Measurements from ENCODE around the gene KCNAB1. TPM values are rescaled to one million over a fixed set of nuclear protein-coding genes. Genes with fewer than 3 reads are reported as not detected.
A peak's percentile ranks its signal among the peaks of the same experiment; 100 is the strongest.

The KCNAB1 gene
- total RNA-seq, 1 experiment from 2014 or later: not detected

DNA sequence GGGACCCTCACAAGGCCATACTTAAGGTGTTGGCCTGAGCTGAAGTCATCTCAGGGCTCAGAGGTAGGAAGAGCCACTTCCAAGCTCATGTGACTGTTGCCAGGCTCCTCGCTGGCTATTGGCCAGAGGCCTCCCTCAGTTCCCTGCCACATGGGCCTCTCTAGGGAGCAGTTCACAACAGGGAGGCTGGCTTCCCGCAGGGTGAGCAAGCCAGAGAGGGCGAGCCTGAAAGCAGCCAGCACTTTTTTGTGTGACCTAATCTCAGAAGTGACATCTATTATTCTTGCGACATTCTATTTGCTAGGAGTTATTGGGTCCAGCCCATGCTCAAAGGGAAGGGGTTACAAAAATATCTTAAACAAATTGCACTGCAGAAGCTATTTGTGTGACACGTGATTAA is 233.2 kb downstream of the KCNAB1 start:
- DNase-seq (ENCODE audit: low read depth, low spot score): no peak
- Histone ChIP-seq H3K4me2 (ENCODE audit: low read length) (no peak overlapping the region), H3K9me3 (ENCODE audit: control insufficient read depth in 1 of 2, insufficient read depth in 1 of 2, low read depth in 1 of 2, low read length in 2 of 2) (no peaks in the 10 kb centered on the region), H3K9me2 (ENCODE audit: insufficient read depth) (no peaks in the 10 kb centered on the region), H3K79me2 (ENCODE audit: insufficient read depth, low read length) (no peaks in the 10 kb centered on the region), H4K20me1 (ENCODE audit: insufficient read depth) (no peaks in the 10 kb centered on the region), H3K27ac (ENCODE audit: low read depth, low read length) (no peak overlapping the region), H2AFZ (ENCODE audit: low read depth, low read length, poor library complexity, severe bottlenecking) (no peak overlapping the region), H3K4me1 (ENCODE audit: control insufficient read depth in 1 of 2, insufficient read depth in 2 of 2, low read length in 2 of 2) (peaks cover 0 to 4% of the 10 kb centered on the region in 2 experiments; a peak in 2 of 4 replicates), H3K9ac (ENCODE audit: low read length) (no peak overlapping the region), H3K4me3 (replicated peaks in 1 of 2; ENCODE audit: low read depth in 1 of 2, low read length in 2 of 2) (no peak overlapping the region), H3K27me3 (ENCODE audit: insufficient read depth, low read length) (no peaks in the 10 kb centered on the region), H3K36me3 (ENCODE audit: control insufficient read depth in 1 of 2, insufficient read depth in 2 of 2, low read length in 2 of 2) (no peaks in the 10 kb centered on the region)
- POLR2A ChIA-PET: no interaction called here
- intact Hi-C loops (cut with micrococcal nuclease): no loop called here
- TF ChIP-seq POLR2A (IDR thresholded peaks at IDR 0.05; ENCODE audit: borderline replicate concordance, extremely low read depth, insufficient read depth, insufficient read length) (no peak), EZH2phosphoT487 (IDR thresholded peaks at IDR 0.05; ENCODE audit: borderline replicate concordance) (no peak), CEBPB (IDR thresholded peaks at IDR 0.05; ENCODE audit: low read depth) (no peak), ZNF274 (IDR thresholded peaks at IDR 0.05; ENCODE audit: low read depth, low read length) (no peak), TCF7L2 (IDR thresholded peaks at IDR 0.05; ENCODE audit: borderline replicate concordance, extremely low read depth, insufficient read depth, insufficient read length) (no peak), SRF (IDR thresholded peaks at IDR 0.05; ENCODE audit: low read depth) (no peak), EGR1 (IDR thresholded peaks at IDR 0.05; ENCODE audit: low read depth) (no peak), FOSL1 (IDR thresholded peaks at IDR 0.05; ENCODE audit: low read depth) (no peak), YY1 (IDR thresholded peaks at IDR 0.05; ENCODE audit: extremely low read depth, insufficient replicate concordance, low read depth, low read length) (no peak)
- CTCF ChIA-PET: no interaction called here
- ATAC-seq: peak; percentile 74
- RAD21 ChIA-PET (ENCODE audit: low non-redundant PET in 1 of 2, low total read pairs in 2 of 2, uncharacterized antibody in 2 of 2, unreplicated experiment in 2 of 2): no interaction called here
- BruUV-seq (replicated peaks): no TSS peak

- no peaks in the 10 kb centered on the region for H4K20me1 ChIP-seq (ENCODE audit: insufficient read depth)
- H3K27ac ChIP-seq (ENCODE audit: low read depth, low read length): no peak overlapping the region
- H3K4me1 ChIP-seq (ENCODE audit: control insufficient read depth in 1 of 2, insufficient read depth in 2 of 2, low read length in 2 of 2): peaks cover 0 to 13% of the 10 kb centered on the region in 2 experiments; a peak in 2 of 4 replicates
- no peak overlapping the region for H3K4me2 ChIP-seq (ENCODE audit: low read length)
- H3K79me2 ChIP-seq (ENCODE audit: insufficient read depth, low read length): no peaks in the 10 kb centered on the region
- no peaks in the 10 kb centered on the region for H3K9me2 ChIP-seq (ENCODE audit: insufficient read depth)
- RAD21 ChIA-PET (ENCODE audit: low non-redundant PET in 1 of 2, low total read pairs in 2 of 2, uncharacterized antibody in 2 of 2, unreplicated experiment in 2 of 2): no interaction called here
- H3K27me3 ChIP-seq (ENCODE audit: insufficient read depth, low read length): no peaks in the 10 kb centered on the region
- intact Hi-C loops (cut with micrococcal nuclease): no loop called here
- H3K9ac ChIP-seq (ENCODE audit: low read length): no peak overlapping the region
- no peaks in the 10 kb centered on the region for H3K36me3 ChIP-seq (ENCODE audit: control insufficient read depth in 1 of 2, insufficient read depth in 2 of 2, low read length in 2 of 2)
- no peak overlapping the region for H3K4me3 ChIP-seq (replicated peaks in 1 of 2; ENCODE audit: low read depth in 1 of 2, low read length in 2 of 2)
- no peak for ATAC-seq
- TF ChIP-seq FOSL1 (IDR thresholded peaks at IDR 0.05; ENCODE audit: low read depth): no peak
- no peak for DNase-seq (ENCODE audit: low read depth, low spot score)
- CTCF ChIA-PET: interaction anchor here (2.2 kb wide), 1 partner anchor 26 kb away, joined by 7 read pairs; no protein-coding TSS in a partner anchor
- no TSS peak for BruUV-seq (replicated peaks)
- no peaks in the 10 kb centered on the region for H3K9me3 ChIP-seq (ENCODE audit: control insufficient read depth in 1 of 2, insufficient read depth in 1 of 2, low read depth in 1 of 2, low read length in 2 of 2)
- POLR2A ChIA-PET: no interaction called here
- no peak overlapping the region for H2AFZ ChIP-seq (ENCODE audit: low read depth, low read length, poor library complexity, severe bottlenecking)
These were observed 236.4 kb downstream of the KCNAB1 start for GRCh38 chr3:156356537-156357363.

All from HCT116 (cell line).